ENCODE measurements around the gene APBA1. TPM values are rescaled to one million over a fixed set of nuclear protein-coding genes. Genes with fewer than 3 reads are reported as not detected.

Gene APBA1
- total and polyA plus RNA-seq, 11 donors = 0.61 to 6.2 (median 2.2) TPM

DNA sequence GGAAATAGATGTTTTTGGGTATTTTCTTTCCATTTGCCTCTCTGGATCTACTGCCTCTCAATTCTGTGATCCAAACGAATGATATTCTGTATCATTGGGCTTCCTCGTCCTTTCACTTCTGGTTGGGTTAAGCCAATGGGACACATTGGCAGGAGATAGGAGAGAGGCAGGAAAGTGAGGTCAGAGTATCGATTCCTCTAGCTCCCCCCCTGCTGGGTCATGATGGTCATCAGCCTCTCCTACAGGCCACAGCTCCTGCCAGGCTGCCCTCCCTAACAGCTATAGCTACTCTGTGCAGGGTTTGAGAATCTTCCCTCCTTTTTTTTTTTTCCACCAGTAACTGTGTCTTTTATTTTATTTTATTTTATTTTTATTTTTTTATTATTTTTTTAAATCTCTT is 39.4 kb downstream of the APBA1 start:
- Histone ChIP-seq H3K27me3 (no peaks in the 10 kb centered on the region), H3K36me3 (no peaks in the 10 kb centered on the region), H3K4me1 (peaks cover 0 to 4% (median 0%) of the 10 kb centered on the region in 12 donors), H3K4me3 (no peak overlapping the region), H3K9me3 (no peaks in the 10 kb centered on the region), H3K27ac (no peak overlapping the region)
- ATAC-seq (no peak), DNase-seq (no peak)
- intact Hi-C loops (cut with DNase I) = no loop called here
- 49 to 56% (median 50%) methylated on average over 3 of the region's 3 CpGs for WGBS, 4 donors
- TF ChIP-seq POLR2A (IDR thresholded peaks at IDR 0.05) = no peak
- TF ChIP-seq, protein P1, sequence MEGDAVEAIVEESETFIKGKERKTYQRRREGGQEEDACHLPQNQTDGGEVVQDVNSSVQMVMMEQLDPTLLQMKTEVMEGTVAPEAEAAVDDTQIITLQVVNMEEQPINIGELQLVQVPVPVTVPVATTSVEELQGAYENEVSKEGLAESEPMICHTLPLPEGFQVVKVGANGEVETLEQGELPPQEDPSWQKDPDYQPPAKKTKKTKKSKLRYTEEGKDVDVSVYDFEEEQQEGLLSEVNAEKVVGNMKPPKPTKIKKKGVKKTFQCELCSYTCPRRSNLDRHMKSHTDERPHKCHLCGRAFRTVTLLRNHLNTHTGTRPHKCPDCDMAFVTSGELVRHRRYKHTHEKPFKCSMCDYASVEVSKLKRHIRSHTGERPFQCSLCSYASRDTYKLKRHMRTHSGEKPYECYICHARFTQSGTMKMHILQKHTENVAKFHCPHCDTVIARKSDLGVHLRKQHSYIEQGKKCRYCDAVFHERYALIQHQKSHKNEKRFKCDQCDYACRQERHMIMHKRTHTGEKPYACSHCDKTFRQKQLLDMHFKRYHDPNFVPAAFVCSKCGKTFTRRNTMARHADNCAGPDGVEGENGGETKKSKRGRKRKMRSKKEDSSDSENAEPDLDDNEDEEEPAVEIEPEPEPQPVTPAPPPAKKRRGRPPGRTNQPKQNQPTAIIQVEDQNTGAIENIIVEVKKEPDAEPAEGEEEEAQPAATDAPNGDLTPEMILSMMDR (IDR thresholded peaks at IDR 0.05) = no peak

GRCh38 chr9:69627281-69627680 is 44.9 kb downstream of the APBA1 start:
- intact Hi-C loops (cut with DNase I) = no loop called here
- 56 to 64% (median 61%) methylated on average over 3 of the region's 3 CpGs for WGBS, 4 donors
- no peaks in the 10 kb centered on the region for H3K27me3 ChIP-seq
- ATAC-seq (no peak), DNase-seq (no peak)
- H3K27ac ChIP-seq = no peak overlapping the region
- peaks cover 0 to 10% (median 0%) of the 10 kb centered on the region in 12 donors for H3K4me1 ChIP-seq
- no peaks in the 10 kb centered on the region for H3K36me3 ChIP-seq
- H3K9me3 ChIP-seq = no peaks in the 10 kb centered on the region
- no peak overlapping the region for H3K4me3 ChIP-seq
- TF ChIP-seq, protein P1 (IDR thresholded peaks at IDR 0.05) = no peak
- TF ChIP-seq POLR2A (IDR thresholded peaks at IDR 0.05) = no peak

DNA sequence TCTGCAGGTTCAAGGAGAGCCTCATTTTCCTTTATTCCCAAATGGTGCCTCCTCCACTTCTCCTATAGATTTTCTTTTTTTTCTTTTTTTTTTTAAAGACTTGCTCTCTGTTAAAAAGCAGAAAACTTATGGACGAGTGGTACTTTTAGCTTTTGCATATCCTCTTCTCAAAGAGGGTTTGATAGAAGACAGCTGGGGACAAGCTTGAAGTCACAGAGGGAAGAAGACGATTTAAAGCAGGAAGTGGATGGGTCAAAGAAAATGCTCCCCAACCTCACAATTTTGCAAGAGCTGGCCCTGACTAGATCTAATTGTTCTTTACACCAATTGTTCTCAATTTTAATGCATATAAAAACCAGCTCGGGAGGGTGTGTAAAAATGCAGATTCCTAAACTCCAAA is 48.9 kb downstream of the APBA1 start:
- no peak overlapping the region for H3K27ac ChIP-seq
- WGBS, 4 donors = 62 to 70% (median 63%) methylated on average over 3 of the region's 3 CpGs
- ATAC-seq (no peak), DNase-seq (no peak)
- H3K4me1 ChIP-seq = peaks cover 0 to 13% (median 0%) of the 10 kb centered on the region in 12 donors
- TF ChIP-seq POLR2A (IDR thresholded peaks at IDR 0.05) = no peak
- TF ChIP-seq, protein P1 (IDR thresholded peaks at IDR 0.05) = no peak
- H3K9me3 ChIP-seq = no peaks in the 10 kb centered on the region
- H3K36me3 ChIP-seq = no peaks in the 10 kb centered on the region
- H3K27me3 ChIP-seq = no peaks in the 10 kb centered on the region
- intact Hi-C loops (cut with DNase I) = loop anchor here in 1 of 10 donors (5.0 kb wide), 1 partner anchor 51 kb away; no protein-coding TSS in a partner anchor
- no peak overlapping the region for H3K4me3 ChIP-seq

GRCh38 chr9:69622676-69623075 is 49.5 kb downstream of the APBA1 start:
- 72 to 79% (median 78%) methylated on average over 3 of the region's 3 CpGs for WGBS, 4 donors
- ATAC-seq = no peak
- TF ChIP-seq, protein P1 (IDR thresholded peaks at IDR 0.05) = no peak
- TF ChIP-seq POLR2A (IDR thresholded peaks at IDR 0.05) = no peak

More at GRCh38 chr9:69622676-69623075, 49.5 kb downstream of the APBA1 start:
- H3K27ac ChIP-seq = no peak overlapping the region
- H3K36me3 ChIP-seq = no peaks in the 10 kb centered on the region
- no peaks in the 10 kb centered on the region for H3K27me3 ChIP-seq
- DNase-seq = no peak
- H3K9me3 ChIP-seq = no peaks in the 10 kb centered on the region
- intact Hi-C loops (cut with DNase I) = loop anchor here in 1 of 10 donors (5.0 kb wide), 1 partner anchor 50 kb away; no protein-coding TSS in a partner anchor
- peaks cover 0 to 13% (median 0%) of the 10 kb centered on the region in 12 donors for H3K4me1 ChIP-seq
- H3K4me3 ChIP-seq = no peak overlapping the region

All from heart left ventricle (tissue), 16 donors.